Chondrocyte (in vitro differentiated cells): ENCODE data around the gene CHRNB2. TPM values are rescaled to one million over a fixed set of nuclear protein-coding genes. Genes with fewer than 3 reads are reported as not detected.

Source experiments
- DNase-seq: peaks from one replicate; pipeline ENCODE4 v3.0.0; 2021; ENCODE audit warnings: mixed read lengths, low spot score
- H3K27ac Mint-ChIP-seq: one replicate; pipeline ENCODE4 v1.8.0; 2021; ENCODE audit warnings: mild to moderate bottlenecking, moderate library complexity, mixed read lengths; ENCODE audit not compliant: unreplicated experiment
- H3K27me3 Mint-ChIP-seq: 2 replicates; pipeline ENCODE4 v1.8.0; 2021; ENCODE audit warnings: low read depth, mixed read lengths
- H3K36me3 Mint-ChIP-seq: 2 replicates; pipeline ENCODE4 v1.8.0; 2021; ENCODE audit warnings: low read depth, mixed read lengths
- H3K4me1 Mint-ChIP-seq: 2 replicates; pipeline ENCODE4 v1.8.0; 2021; ENCODE audit warnings: low read depth, mild to moderate bottlenecking, mixed read lengths
- H3K4me3 Mint-ChIP-seq: one replicate; pipeline ENCODE4 v1.8.0; 2021; ENCODE audit warnings: mild to moderate bottlenecking, moderate library complexity, mixed read lengths; ENCODE audit not compliant: unreplicated experiment
- H3K9me3 Mint-ChIP-seq: 2 replicates; pipeline ENCODE4 v1.8.0; 2021; ENCODE audit warnings: low read depth, mixed read lengths
- total RNA-seq: library from RNA; stranded (reverse); gene quantifications from 3 replicates; pipeline ENCODE4 v1.2.1, GENCODE V29; 2021
- TF ChIP-seq, protein P1 (sequence below): fragments of 200-600 bp; sonication (generic); IDR thresholded peaks from 2 replicates; pipeline ENCODE4 v1.5.0; 2021; ENCODE audit warnings: antibody characterized with exemption, mild to moderate bottlenecking, moderate library complexity

The CHRNB2 gene
- total RNA-seq, 1 donor from 2014 or later, result not detected

DNA sequence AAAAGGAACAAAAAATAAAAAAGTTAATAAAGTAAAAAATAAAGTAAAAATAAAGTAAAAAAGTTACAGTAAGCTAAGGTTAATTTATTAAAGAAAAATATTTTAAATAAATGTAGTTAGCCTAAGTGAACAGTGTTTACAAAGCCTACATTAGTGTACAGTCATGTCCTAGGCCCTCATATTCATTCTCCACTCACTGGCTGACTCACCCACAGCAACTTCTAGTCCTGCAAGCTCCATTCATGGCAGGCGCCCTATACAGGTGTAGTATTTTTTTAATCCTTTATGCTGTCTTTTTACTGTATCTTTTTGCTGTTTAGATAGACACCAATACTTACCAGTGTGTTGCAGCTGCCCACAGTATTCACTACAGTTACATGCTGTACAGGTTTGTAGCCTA is 28.0 kb downstream of the CHRNB2 start:
- no peak for DNase-seq
- H3K27ac Mint-ChIP-seq, result no peak overlapping the region
- H3K36me3 Mint-ChIP-seq, result peaks cover 44% of the 10 kb centered on the region
- TF ChIP-seq, protein P1, sequence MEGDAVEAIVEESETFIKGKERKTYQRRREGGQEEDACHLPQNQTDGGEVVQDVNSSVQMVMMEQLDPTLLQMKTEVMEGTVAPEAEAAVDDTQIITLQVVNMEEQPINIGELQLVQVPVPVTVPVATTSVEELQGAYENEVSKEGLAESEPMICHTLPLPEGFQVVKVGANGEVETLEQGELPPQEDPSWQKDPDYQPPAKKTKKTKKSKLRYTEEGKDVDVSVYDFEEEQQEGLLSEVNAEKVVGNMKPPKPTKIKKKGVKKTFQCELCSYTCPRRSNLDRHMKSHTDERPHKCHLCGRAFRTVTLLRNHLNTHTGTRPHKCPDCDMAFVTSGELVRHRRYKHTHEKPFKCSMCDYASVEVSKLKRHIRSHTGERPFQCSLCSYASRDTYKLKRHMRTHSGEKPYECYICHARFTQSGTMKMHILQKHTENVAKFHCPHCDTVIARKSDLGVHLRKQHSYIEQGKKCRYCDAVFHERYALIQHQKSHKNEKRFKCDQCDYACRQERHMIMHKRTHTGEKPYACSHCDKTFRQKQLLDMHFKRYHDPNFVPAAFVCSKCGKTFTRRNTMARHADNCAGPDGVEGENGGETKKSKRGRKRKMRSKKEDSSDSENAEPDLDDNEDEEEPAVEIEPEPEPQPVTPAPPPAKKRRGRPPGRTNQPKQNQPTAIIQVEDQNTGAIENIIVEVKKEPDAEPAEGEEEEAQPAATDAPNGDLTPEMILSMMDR, result no peak
- no peak overlapping the region for H3K4me3 Mint-ChIP-seq
- no peaks in the 10 kb centered on the region for H3K9me3 Mint-ChIP-seq
- no peaks in the 10 kb centered on the region for H3K27me3 Mint-ChIP-seq
- H3K4me1 Mint-ChIP-seq, result peaks cover 12% of the 10 kb centered on the region

DNA sequence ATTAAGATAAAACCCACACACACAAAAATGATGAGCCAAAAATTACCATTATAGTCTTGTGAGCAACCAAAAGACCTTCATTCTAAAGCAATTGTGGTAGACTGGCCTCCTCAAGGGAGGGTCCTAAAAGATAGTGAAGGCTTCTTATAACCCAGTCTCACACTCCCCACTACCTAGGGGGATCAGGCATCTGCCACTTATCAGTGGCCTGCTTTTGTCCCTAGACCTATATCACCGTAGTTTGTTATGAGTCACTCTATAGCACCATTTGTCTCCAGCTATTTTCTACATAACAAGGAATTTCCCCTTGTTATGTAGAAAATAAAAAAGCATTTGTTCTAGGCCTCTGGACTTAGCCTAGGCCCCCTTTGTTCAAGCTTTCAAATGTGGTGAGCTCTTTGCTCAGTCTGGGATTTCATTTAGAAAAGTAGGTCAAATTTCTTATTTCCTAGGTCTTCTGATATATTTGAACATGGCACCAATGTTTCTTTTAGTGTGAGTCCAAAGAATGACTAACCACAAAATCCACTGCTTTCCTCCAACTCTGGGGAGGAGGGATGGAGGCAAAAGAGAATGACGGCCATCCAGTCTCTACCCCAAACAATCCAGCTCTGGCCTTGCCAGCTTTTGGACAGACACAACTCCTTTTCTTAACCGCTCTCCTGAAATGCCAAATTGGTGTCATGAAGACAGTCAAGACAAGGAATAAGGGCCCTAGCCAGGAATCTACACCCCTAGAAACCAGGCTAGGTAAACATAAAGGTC is 31.5 kb downstream of the CHRNB2 start:
- no peaks in the 10 kb centered on the region for H3K27me3 Mint-ChIP-seq
- H3K4me1 Mint-ChIP-seq, result peaks cover 15% of the 10 kb centered on the region
- H3K27ac Mint-ChIP-seq, result peak overlapping the region; percentile 20
- no peaks in the 10 kb centered on the region for H3K9me3 Mint-ChIP-seq
- TF ChIP-seq, protein P1, result no peak
- H3K36me3 Mint-ChIP-seq, result peaks cover 31% of the 10 kb centered on the region
- DNase-seq, result no peak
- no peak overlapping the region for H3K4me3 Mint-ChIP-seq

DNA sequence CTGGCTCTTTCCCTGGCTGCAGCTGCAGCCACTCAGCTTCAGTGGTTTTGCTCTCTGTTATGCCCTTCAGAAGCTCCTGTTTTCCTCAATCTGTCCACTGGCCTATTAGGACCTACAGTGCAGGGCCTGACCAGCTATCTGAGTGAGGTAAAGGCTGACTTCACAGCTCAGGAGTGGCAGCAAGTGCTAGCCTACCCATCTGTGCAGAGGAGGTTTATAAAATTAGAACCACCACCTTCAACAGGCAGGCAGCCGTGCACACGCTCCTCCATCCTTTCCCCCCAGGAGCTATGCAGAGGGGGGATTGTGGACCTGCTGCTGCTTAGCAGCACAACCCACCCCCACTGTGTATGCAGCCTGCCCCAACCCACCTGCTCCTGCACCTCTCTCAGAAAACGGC is 32.1 kb downstream of the CHRNB2 start:
- no peak overlapping the region for H3K27ac Mint-ChIP-seq
- no peaks in the 10 kb centered on the region for H3K9me3 Mint-ChIP-seq
- peaks cover 16% of the 10 kb centered on the region for H3K4me1 Mint-ChIP-seq
- no peak for DNase-seq
- no peak overlapping the region for H3K4me3 Mint-ChIP-seq
- peaks cover 28% of the 10 kb centered on the region for H3K36me3 Mint-ChIP-seq
- H3K27me3 Mint-ChIP-seq, result no peaks in the 10 kb centered on the region
- TF ChIP-seq, protein P1, result no peak

DNA sequence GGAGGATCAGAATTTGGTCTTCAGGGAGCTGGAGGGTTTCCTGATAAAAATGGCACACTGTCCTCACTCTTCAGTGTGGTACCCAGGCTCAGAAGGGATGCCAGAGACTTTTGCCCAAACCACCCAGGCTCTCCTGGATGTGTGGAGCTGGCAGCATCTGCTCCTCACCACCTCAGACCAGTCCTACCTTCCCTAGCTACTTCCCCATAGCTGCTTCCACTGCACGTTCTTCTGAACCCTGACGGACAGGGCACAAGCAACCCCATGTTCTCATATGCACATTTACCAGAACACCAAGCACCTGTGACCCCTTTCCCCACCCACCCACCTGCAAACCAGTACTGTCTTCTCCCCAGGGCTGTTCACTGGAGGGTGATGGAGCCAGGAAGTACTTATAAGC is 35.7 kb downstream of the CHRNB2 start:
- Mint-ChIP-seq H3K4me1 (peaks cover 40% of the 10 kb centered on the region), H3K4me3 (no peak overlapping the region), H3K9me3 (no peaks in the 10 kb centered on the region), H3K36me3 (peaks cover 8% of the 10 kb centered on the region), H3K27me3 (no peaks in the 10 kb centered on the region), H3K27ac (no peak overlapping the region)
- TF ChIP-seq, protein P1, result no peak
- DNase-seq, result no peak

DNA sequence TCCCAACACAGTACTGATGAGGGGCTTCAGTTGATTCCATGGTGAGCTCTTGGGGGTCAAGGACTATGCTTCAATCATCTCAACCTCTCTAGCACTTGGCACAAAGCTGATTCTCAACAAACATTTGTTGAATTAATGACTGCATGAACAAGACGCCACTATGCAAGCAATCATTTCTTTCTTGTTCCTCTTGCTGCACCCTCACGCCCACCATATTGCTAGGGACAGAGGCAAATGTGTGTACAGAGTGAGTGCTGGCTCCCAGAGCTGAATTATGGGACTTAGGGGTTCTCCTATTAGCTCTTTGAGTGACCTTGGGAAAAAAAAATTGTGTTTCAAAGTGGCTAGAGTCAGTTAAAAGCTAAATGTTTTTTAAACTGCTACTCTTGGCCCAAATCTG is 38.0 kb downstream of the CHRNB2 start:
- H3K4me3 Mint-ChIP-seq, result no peak overlapping the region
- DNase-seq, result no peak
- peaks cover 4% of the 10 kb centered on the region for H3K36me3 Mint-ChIP-seq
- no peaks in the 10 kb centered on the region for H3K9me3 Mint-ChIP-seq
- no peaks in the 10 kb centered on the region for H3K27me3 Mint-ChIP-seq
- peaks cover 40% of the 10 kb centered on the region for H3K4me1 Mint-ChIP-seq
- TF ChIP-seq, protein P1, result no peak
- H3K27ac Mint-ChIP-seq, result no peak overlapping the region
